Neural progenitor cell (in vitro differentiated cells): ENCODE results near the gene CDC37L1.

Experiments used
- EZH2 ChIP-seq: fragments of 200-600 bp; sonication (generic); IDR thresholded peaks from 2 replicates; pipeline ENCODE4 v1.6.1; 2017; ENCODE audit warnings: antibody characterized with exemption, mild to moderate bottlenecking, moderate library complexity
- EZH2phosphoT487 ChIP-seq: fragments of 200-600 bp; sonication (generic); IDR thresholded peaks from 2 replicates; pipeline ENCODE4 v1.6.1; 2017; ENCODE audit warnings: antibody characterized with exemption
- TF ChIP-seq, protein P1 (sequence below): fragments of 200-600 bp; sonication (generic); IDR thresholded peaks from 2 replicates; pipeline ENCODE4 v1.5.1; 2017; ENCODE audit warnings: antibody characterized with exemption, mild to moderate bottlenecking

DNA sequence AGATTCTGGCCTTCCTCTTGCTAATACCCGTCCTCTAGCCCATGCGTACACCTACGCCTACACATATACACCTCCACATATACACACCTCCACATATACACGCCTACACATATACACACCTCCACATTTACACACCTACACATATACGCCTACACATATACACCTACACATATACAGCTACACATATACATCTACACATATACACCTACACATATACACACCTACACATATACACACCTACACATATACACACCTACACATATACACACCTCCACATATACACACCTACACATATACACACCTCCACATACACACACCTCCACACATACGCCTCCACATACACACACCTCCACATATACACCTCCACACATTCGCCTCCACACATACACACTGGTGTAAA, 34.5 kb downstream of the CDC37L1 start:
- TF ChIP-seq EZH2 (no peak), EZH2phosphoT487 (no peak)
- TF ChIP-seq, protein P1, sequence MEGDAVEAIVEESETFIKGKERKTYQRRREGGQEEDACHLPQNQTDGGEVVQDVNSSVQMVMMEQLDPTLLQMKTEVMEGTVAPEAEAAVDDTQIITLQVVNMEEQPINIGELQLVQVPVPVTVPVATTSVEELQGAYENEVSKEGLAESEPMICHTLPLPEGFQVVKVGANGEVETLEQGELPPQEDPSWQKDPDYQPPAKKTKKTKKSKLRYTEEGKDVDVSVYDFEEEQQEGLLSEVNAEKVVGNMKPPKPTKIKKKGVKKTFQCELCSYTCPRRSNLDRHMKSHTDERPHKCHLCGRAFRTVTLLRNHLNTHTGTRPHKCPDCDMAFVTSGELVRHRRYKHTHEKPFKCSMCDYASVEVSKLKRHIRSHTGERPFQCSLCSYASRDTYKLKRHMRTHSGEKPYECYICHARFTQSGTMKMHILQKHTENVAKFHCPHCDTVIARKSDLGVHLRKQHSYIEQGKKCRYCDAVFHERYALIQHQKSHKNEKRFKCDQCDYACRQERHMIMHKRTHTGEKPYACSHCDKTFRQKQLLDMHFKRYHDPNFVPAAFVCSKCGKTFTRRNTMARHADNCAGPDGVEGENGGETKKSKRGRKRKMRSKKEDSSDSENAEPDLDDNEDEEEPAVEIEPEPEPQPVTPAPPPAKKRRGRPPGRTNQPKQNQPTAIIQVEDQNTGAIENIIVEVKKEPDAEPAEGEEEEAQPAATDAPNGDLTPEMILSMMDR, result no peak
